HG03066 (cell line): ENCODE results near the gene TMUB1.

Experiments
- ATAC-seq: cut with Tn5 transposase; IDR thresholded peaks from one replicate; pipeline ENCODE4 v1.9.1; 2021; ENCODE audit warnings: low read depth; ENCODE audit not compliant: unreplicated experiment

Gene TMUB1

DNA sequence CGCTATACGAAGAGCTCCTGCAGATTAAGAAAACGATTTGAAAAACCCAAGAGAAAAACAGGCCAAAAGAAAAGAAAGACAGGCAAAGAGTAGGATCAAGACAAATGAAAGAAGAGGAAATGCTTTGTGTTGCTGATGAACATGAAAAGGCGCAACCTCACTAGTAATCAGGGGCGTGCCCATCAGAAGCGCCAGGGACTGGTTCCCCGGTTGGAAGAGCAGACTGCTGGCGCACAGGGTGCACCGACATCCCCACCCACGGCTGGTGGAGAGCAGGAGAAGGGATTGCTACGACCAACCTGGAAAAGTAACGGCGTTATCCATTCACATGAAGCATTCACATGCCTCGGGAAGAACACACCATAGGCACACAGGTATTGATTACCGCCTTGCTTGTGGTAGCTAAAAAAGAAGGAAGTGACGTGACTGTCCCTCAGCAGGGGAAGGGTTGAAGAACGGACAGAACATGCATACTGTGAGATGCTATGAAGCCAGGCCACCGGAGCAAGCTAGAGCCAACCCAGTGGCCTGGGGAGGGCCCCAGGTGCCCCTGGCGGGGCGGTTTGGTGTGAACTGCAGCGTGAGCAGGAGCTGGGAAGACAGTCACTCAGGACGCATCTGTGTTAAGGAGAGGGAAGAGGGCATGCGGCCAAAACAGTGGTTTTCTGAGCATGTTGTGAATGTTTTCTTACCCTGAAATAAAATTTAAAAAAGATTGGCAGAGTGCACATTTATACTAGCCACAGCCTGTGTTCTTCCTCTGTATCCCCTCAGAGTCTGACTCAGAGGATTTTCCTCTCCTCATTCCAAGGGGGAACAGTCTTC lies 21.3 kb upstream of the TMUB1 start:
- ATAC-seq = no peak

GRCh38 chr7:151103973-151104372 lies 20.7 kb upstream of the TMUB1 start:
- ATAC-seq = no peak

- no peak for ATAC-seq
These were observed 19.7 kb upstream of the TMUB1 start for GRCh38 chr7:151102991-151103390.

- no peak for ATAC-seq
These were observed 18.5 kb upstream of the TMUB1 start for GRCh38 chr7:151101621-151102396.

GRCh38 chr7:151100921-151101320 lies 17.6 kb upstream of the TMUB1 start:
- ATAC-seq = no peak

DNA sequence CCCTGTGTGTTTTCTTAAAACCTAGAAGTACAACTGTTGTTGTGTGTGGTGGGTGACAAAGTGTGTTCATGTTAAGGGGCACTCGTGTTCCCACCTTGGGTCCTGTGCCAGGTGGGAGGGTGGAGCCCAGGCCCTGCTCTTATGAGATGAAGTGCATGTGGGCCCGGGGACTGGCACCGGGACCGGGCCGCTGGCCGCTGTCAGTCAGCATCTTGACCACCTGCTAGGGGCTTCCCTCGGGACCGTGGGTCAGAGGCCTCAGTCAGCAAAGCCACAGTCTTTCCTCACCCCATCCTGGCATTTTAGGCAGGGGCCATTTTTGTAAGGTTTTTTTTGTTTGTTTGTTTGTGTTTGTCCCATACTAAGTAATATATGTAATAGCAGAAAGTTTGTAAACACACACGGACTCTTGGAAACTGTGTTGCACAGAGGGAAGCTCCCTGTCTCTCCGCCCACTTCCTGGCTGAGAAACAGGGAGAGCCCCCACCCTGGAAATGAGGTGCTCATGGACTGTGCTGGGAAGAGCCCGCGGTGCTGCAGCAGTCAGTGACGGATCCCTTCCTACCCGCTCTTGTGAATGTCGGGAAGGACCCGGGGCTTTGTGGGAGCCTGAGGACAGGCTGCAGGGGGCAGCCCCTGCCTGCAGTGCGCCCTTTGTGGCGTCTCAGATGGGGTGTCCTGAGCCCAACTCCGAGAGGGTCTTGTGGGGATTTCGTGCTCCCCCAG lies 16.4 kb upstream of the TMUB1 start:
- ATAC-seq = no peak

DNA sequence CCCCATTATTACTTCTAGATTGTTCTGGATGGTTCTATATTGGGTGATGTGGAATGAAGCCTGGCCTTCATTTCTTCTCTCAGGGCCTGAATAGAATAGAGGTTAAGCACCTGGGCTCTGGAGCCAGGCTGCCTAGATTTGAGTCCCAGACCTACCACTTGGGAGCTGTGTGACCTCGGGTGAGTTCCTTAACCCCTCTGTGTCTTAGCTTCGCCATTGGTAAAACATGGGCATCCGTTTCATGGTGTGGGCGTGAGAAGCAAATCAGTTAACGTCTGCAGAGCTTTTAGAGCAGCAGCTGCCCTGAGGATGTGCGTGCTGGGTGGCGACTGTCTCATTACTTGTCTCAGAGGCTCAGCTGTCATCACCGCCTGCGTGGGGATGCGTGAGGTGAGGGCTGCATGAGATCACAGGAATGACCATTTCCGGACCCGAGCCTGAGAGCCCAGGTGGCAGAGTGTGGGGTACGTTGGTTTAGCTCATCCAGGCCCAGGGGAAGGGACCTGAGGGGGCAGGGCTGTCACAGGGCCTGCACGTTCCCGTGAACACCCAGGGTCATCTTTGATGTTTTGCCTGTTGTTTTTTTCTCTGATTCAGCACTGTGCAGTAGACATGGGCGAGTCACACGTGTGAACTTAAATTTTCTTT lies 12.7 kb upstream of the TMUB1 start:
- ATAC-seq = no peak

GRCh38 chr7:151095123-151095797 lies 12.0 kb upstream of the TMUB1 start:
- no peak for ATAC-seq

DNA sequence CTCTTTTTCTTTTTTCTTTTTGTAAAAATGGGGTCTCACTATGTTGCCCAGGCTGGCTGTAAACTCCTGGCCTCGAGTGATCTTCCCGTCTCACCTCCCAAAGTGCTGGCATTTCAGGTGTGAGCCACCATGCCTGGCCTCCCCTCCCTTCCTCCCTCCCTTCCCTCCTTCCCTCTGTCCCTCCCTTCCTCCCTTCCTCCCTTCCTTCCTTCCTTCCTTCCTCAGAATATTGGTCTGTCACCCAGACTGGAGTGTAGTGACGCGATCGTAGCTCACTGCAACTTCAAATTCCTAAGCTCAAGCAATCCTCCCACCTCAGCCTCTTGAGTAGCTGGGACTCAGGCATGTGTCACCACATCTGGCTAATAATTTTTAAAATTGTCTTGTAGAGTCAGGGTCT lies 11.4 kb upstream of the TMUB1 start:
- no peak for ATAC-seq

- no peak for ATAC-seq
These were observed 10.5 kb upstream of the TMUB1 start for GRCh38 chr7:151093748-151094147.

DNA sequence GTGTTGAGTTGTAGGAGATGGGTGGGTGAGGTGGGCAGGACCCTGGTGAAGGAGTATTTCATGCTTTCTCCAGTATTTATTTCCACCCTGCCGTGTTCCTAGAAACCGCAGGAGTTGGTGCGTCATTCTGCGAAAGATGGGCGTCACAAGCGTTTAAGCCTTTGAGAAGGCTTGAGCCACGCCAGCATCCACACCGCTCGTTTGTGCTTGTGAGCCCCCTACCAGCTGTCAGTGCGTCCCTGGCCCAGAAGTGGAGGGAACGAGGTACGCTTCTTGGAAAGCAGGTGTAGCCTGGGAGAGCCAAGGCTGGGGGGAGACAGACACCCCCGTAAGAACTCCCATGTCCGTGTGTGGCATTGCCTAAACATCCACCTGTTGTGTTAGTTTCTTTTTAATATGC lies 8.7 kb upstream of the TMUB1 start:
- ATAC-seq = no peak

DNA sequence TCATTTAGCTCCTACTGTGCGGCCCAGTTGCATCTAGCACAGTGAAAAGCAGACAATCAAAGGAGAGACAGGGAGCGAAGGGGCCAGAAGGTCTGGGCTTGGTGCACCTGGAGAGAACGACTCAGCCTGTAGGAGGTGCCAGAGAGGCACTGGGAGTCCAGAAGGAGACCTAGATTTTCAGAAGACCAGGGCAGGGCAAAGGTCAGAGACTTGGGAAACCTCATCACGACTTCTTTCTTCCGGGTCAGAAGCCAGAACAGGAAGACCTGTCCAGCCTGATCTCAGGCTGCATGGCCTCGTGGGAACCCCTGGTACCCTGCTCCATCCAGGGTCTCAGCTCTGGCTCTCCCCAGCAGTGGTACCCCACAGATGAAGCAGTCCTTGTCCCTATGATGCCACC lies 8.1 kb upstream of the TMUB1 start:
- ATAC-seq = no peak

DNA sequence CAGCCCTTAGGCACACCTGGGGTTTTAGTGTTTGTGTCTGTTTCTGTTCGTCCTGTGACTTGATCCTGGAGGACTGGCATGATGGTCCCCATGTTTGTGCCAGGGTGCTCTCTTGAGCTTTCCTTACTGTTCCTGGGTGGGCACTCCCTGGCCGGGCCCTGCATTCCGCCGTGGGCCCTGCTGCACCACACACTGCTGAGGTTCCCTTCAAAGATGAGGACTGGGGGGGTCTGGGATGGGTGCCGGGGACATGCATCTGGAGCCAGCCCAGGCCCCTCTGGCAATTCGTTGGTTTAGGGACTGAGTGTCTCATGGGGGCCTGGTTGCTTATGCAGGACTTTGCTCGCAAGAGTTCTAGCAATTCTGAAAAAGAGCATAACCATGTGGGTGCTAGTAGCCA lies 7.7 kb upstream of the TMUB1 start:
- no peak for ATAC-seq

DNA sequence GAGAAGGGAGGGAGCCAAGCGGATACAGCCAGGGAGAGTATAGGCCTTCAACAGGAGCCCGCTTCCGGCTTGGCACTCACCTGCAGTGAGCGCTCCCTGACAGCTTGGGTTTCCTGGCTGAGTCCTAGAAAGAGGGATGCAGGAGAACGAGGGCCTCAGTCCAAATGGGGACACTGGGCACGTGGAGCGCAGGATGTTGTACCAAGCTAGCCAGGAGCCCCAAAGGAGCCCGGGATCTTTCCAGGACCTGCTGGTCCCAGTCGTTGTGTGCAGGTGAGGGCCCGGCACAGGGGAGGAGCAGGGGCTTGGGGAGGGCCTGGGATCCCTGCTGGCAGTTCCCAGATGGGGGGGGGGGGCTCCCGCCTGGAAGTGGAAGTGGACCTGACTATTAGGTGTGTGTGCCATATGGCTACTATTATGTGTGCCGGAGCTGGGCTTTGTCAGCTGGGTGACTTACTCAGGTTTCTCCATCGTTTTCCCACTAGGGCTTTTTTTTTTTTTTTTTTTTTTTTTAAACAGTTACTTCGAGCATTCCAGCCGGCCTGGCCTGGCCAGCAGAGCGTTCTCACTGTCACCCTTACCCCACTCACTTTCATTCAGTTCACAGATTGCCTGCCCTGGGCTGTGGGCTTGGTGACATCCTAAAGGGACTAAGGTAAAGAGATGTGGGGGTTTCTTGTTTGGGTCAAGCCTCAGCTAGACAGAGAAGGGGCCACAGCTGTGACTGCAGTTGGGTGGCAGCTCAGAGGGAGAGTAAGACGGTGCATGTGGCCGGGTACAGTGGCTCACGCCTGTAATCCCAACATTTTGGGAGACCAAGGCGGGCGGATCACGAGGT lies 6.8 kb upstream of the TMUB1 start:
- no peak for ATAC-seq

- ATAC-seq = no peak
These were observed 5.8 kb upstream of the TMUB1 start for GRCh38 chr7:151088856-151089699.

- ATAC-seq = no peak
These were observed 4.9 kb upstream of the TMUB1 start for GRCh38 chr7:151088019-151088855.

- ATAC-seq = no peak
These were observed 4.1 kb upstream of the TMUB1 start for GRCh38 chr7:151087245-151088018.
